Stomach smooth muscle (tissue), 2 donors: ENCODE results near the gene ZNF814.

ENCODE experiments used
- H3K27ac ChIP-seq: one replicate; pipeline ENCODE4 v1.7.0; 2013; ENCODE audit warnings: mild to moderate bottlenecking, low read length, inconsistent platforms
- H3K27me3 ChIP-seq, 2 donors: one replicate each; pipeline ENCODE4 v1.7.0; 2013; ENCODE audit warnings: low read length in 2 of 2; ENCODE audit not compliant: insufficient read depth in 2 of 2, control insufficient read depth in 1 of 2
- H3K36me3 ChIP-seq, 2 donors: one replicate each; pipeline ENCODE4 v1.7.0; 2013; ENCODE audit warnings: low read length in 2 of 2; ENCODE audit not compliant: control insufficient read depth in 2 of 2, insufficient read depth in 2 of 2
- H3K4me1 ChIP-seq: one replicate; pipeline ENCODE4 v1.7.0; 2013; ENCODE audit warnings: low read length; ENCODE audit not compliant: control insufficient read depth, insufficient read depth
- H3K4me3 ChIP-seq, 2 donors: one replicate each; pipeline ENCODE4 v1.7.0; 2013; ENCODE audit warnings: low read length in 2 of 2
- H3K9ac ChIP-seq, 2 donors: one replicate each; pipeline ENCODE4 v1.7.0; 2013; ENCODE audit warnings: low read length in 2 of 2, mild to moderate bottlenecking in 1 of 2
- H3K9me3 ChIP-seq, 2 donors: one replicate each; pipeline ENCODE4 v1.7.0; 2013; ENCODE audit warnings: low read length in 2 of 2; ENCODE audit not compliant: control insufficient read depth in 2 of 2
- donor health status: healthy.
- donor health status: Pancreatic carcinoma.

Gene ZNF814

DNA sequence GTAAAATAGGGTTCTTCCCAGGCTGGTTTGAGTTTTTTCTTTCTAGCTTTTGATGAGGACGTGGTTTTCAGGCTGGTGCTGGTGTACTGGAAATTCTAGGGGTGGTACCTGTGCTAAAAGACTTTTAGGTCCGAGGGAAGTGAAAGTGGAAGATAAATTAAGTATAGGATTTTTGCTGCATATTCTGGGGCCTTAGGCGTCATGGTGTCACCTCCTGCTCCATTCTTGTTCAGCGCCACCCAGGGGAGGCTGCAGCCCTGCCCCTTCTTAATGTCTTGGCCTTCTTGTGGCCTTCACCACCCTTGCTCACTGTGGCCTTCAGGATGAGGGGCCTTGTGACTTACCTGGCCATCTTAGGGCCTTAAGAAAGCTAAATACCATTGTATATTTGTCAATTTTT, 86.6 kb downstream of the ZNF814 start:
- Histone ChIP-seq H3K4me1 (peaks cover 5% of the 10 kb centered on the region), H3K27me3 (no peaks in the 10 kb centered on the region), H3K27ac (peak overlapping the region; percentile 38), H3K36me3 (no peaks in the 10 kb centered on the region), H3K9ac (no peak overlapping the region), H3K9me3 (no peaks in the 10 kb centered on the region), H3K4me3 (peak overlapping the region in 1 of 2 donors; percentile 8)

DNA sequence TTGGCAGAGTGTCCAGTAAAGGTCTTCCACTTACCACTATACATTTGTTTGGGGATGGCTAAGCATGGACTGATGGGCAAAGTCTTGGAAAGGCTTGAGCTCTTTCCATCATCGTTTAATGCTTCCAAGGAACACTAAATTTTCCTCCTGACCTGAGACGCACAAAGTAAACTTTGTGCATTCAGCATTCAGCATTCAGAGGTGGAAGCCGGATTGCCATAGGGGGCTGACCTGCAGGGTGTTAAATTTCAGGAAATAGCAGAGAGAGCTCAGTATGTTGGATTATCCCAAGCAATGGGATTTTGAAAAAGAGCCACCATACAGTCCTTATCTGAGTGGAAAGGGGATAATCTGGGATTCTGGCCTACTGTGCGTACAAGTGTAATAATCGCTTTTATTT, 88.1 kb downstream of the ZNF814 start:
- no peaks in the 10 kb centered on the region for H3K27me3 ChIP-seq
- H3K9ac ChIP-seq = no peak overlapping the region
- no peak overlapping the region for H3K27ac ChIP-seq
- H3K4me3 ChIP-seq = no peak overlapping the region
- no peaks in the 10 kb centered on the region for H3K9me3 ChIP-seq
- H3K4me1 ChIP-seq = peaks cover 5% of the 10 kb centered on the region
- H3K36me3 ChIP-seq = peaks cover 6 to 10% of the 10 kb centered on the region in 2 donors
